ENCODE results near the gene KMT2E. TPM values are rescaled to one million over a fixed set of nuclear protein-coding genes. Genes with fewer than 3 reads are reported as not detected.
A peak's percentile ranks its signal among the peaks of the same experiment; 100 is the strongest.

KMT2E gene
- total RNA-seq, 3 donors from 2014 or later (not counting 1 experiment from before 2014, with no cell fraction given) = 272 to 353 (median 345) TPM

DNA sequence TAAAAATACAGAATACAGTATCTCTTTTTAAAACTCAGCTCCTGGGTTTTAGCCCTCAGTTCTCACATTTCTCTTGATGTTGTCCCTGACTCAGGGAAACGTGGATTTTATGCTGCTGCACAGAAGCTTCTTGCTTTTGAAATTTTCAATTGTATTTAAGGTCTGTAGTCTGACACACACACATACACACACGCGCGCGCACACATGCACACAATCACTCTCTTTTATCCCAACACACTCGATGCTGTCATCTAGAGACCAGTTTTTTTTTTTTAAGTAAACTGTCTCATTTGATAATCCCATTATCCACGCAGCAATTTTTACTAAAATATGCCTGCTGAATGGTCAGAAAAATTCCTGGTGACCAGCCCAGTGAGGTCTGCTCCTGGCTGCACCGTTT, 108.6 kb downstream of the KMT2E start:
- WGBS (ENCODE audit: insufficient coverage) = 93% methylated on average over 8 of the region's 8 CpGs

DNA sequence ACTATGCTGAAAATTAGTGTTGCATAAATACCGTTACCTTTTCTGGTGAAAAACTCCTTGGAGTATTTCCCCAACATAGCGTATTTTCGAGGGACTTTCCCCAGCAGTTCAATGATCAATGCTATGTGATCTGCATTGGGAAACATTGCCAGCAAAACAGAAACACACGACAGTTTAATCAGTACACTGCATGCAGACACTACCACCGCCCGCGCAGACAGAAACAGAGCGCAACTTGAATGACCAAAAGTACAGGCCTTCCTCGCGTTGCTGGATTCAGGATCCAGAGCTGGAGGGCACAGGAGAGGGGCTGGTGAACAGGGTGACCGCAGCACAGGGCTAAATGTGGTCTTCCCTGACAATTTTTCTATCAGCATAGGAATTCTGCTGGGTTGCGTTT, 111.7 kb downstream of the KMT2E start:
- Histone ChIP-seq H3K4me3 (ENCODE audit: low read length) (no peak overlapping the region), H3K27me3 (ENCODE audit: control insufficient read depth, insufficient read depth, low read length) (no peaks in the 10 kb centered on the region), H3K9me3 (ENCODE audit: control insufficient read depth, insufficient read depth, low read length) (no peaks in the 10 kb centered on the region), H3K27ac (ENCODE audit: low read length) (no peak overlapping the region), H3K36me3 (ENCODE audit: control insufficient read depth, insufficient read depth, low read length) (peaks cover 31% of the 10 kb centered on the region), H3K4me1 (ENCODE audit: control insufficient read depth, insufficient read depth, low read length) (no peaks in the 10 kb centered on the region)
- peaks cover 11% of the 10 kb centered on the region for H3K36me3 Mint-ChIP-seq
- H3K4me3 Mint-ChIP-seq = no peak overlapping the region
- peaks cover 13 to 14% of the 10 kb centered on the region in 2 donors for H3K4me1 Mint-ChIP-seq
- no peak for ATAC-seq
- no peaks in the 10 kb centered on the region for H3K27me3 Mint-ChIP-seq (ENCODE audit: low read depth in 2 of 2)
- intact Hi-C loops (cut with micrococcal nuclease) = no loop called here
- TF ChIP-seq, protein P1, sequence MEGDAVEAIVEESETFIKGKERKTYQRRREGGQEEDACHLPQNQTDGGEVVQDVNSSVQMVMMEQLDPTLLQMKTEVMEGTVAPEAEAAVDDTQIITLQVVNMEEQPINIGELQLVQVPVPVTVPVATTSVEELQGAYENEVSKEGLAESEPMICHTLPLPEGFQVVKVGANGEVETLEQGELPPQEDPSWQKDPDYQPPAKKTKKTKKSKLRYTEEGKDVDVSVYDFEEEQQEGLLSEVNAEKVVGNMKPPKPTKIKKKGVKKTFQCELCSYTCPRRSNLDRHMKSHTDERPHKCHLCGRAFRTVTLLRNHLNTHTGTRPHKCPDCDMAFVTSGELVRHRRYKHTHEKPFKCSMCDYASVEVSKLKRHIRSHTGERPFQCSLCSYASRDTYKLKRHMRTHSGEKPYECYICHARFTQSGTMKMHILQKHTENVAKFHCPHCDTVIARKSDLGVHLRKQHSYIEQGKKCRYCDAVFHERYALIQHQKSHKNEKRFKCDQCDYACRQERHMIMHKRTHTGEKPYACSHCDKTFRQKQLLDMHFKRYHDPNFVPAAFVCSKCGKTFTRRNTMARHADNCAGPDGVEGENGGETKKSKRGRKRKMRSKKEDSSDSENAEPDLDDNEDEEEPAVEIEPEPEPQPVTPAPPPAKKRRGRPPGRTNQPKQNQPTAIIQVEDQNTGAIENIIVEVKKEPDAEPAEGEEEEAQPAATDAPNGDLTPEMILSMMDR (IDR thresholded peaks at IDR 0.05) = no peak
- no peak for DNase-seq
- no peaks in the 10 kb centered on the region for H3K9me3 Mint-ChIP-seq
- 94% methylated on average over 12 of the region's 12 CpGs for WGBS (ENCODE audit: insufficient coverage)
- peak overlapping the region; percentile 29 to 51 for H3K27ac Mint-ChIP-seq

More for the DNA sequence above, 108.6 kb downstream of the KMT2E start:
- TF ChIP-seq, protein P1 (IDR thresholded peaks at IDR 0.05) = no peak
- DNase-seq = no peak
- Mint-ChIP-seq H3K4me1 (peaks cover 7 to 24% of the 10 kb centered on the region in 2 donors), H3K4me3 (no peak overlapping the region), H3K27me3 (ENCODE audit: low read depth in 2 of 2) (no peaks in the 10 kb centered on the region), H3K9me3 (no peaks in the 10 kb centered on the region), H3K36me3 (peaks cover 11% of the 10 kb centered on the region), H3K27ac (no peak overlapping the region)
- intact Hi-C loops (cut with micrococcal nuclease) = no loop called here
- H3K36me3 ChIP-seq (ENCODE audit: control insufficient read depth, insufficient read depth, low read length) = peaks cover 46% of the 10 kb centered on the region
- no peak overlapping the region for H3K27ac ChIP-seq (ENCODE audit: low read length)
- H3K9me3 ChIP-seq (ENCODE audit: control insufficient read depth, insufficient read depth, low read length) = no peaks in the 10 kb centered on the region
- H3K27me3 ChIP-seq (ENCODE audit: control insufficient read depth, insufficient read depth, low read length) = no peaks in the 10 kb centered on the region
- no peak for ATAC-seq
- H3K4me1 ChIP-seq (ENCODE audit: control insufficient read depth, insufficient read depth, low read length) = peaks cover 6% of the 10 kb centered on the region
- H3K4me3 ChIP-seq (ENCODE audit: low read length) = no peak overlapping the region

DNA sequence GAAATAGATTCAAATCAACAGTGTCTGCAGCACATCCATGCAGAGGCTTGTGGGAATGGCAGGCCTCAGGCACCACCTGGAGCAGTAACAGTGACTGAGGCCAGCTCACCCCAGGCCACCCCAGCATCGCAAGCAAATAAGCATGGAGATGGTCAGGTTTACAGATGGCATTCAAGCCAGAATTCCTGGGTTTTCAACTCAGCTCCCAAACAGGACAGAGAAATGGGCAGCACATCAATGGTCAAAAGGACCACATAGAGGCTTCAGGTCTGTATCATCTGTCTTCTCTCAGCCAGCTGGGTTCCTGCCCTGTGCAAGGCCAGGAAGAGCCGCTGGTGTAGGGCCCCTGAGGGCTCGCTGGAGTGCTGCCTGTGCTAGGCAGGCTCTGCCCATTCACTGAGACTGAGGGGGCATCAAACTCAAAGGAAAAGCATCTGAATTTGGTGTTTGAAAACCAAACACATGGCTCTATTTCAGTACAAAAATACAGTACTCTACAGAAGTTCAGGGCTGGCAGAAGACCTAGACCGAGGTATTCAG, 112.5 kb downstream of the KMT2E start:
- Histone ChIP-seq H3K27ac (ENCODE audit: low read length) (no peak overlapping the region), H3K27me3 (ENCODE audit: control insufficient read depth, insufficient read depth, low read length) (no peaks in the 10 kb centered on the region), H3K36me3 (ENCODE audit: control insufficient read depth, insufficient read depth, low read length) (peaks cover 32% of the 10 kb centered on the region), H3K4me1 (ENCODE audit: control insufficient read depth, insufficient read depth, low read length) (peaks cover 4% of the 10 kb centered on the region), H3K4me3 (ENCODE audit: low read length) (no peak overlapping the region), H3K9me3 (ENCODE audit: control insufficient read depth, insufficient read depth, low read length) (no peaks in the 10 kb centered on the region)
- Mint-ChIP-seq H3K4me3 (no peak overlapping the region), H3K27me3 (ENCODE audit: low read depth in 2 of 2) (no peaks in the 10 kb centered on the region), H3K9me3 (no peaks in the 10 kb centered on the region), H3K36me3 (peaks cover 11% of the 10 kb centered on the region), H3K4me1 (peaks cover 15 to 21% of the 10 kb centered on the region in 2 donors), H3K27ac (peak overlapping the region in 1 of 2 donors; percentile 51)
- TF ChIP-seq, protein P1 (IDR thresholded peaks at IDR 0.05) = no peak
- WGBS (ENCODE audit: insufficient coverage) = 96% methylated on average over 4 of the region's 4 CpGs
- ATAC-seq (no peak), DNase-seq (no peak)
- intact Hi-C loops (cut with micrococcal nuclease) = no loop called here

DNA sequence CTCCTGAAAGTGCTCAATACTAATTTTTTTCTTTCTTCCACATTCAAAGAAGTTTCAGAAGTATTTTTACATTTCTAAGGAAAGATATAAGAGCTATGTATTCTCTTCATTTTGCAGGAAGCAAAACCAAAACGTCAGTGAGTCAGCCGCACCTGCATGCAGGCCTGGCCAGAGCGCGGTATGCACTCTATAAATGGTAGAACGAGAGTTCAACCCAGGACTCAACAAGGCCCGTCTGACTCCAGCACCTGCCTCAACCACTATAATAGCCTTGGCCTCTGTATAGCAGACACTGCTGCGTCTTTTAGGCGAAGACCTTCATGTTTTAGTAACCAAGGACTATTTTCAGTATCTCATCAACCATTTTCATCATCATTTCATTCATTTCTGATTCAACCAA, 113.2 kb downstream of the KMT2E start:
- Histone ChIP-seq H3K9me3 (ENCODE audit: control insufficient read depth, insufficient read depth, low read length) (no peaks in the 10 kb centered on the region), H3K4me3 (ENCODE audit: low read length) (no peak overlapping the region), H3K27ac (ENCODE audit: low read length) (no peak overlapping the region), H3K36me3 (ENCODE audit: control insufficient read depth, insufficient read depth, low read length) (peaks cover 37% of the 10 kb centered on the region), H3K27me3 (ENCODE audit: control insufficient read depth, insufficient read depth, low read length) (no peaks in the 10 kb centered on the region), H3K4me1 (ENCODE audit: control insufficient read depth, insufficient read depth, low read length) (peaks cover 4% of the 10 kb centered on the region)
- Mint-ChIP-seq H3K36me3 (peaks cover 11% of the 10 kb centered on the region), H3K4me1 (peaks cover 22 to 26% of the 10 kb centered on the region in 2 donors), H3K9me3 (no peaks in the 10 kb centered on the region), H3K27ac (peak overlapping the region in 1 of 2 donors; percentile 51), H3K4me3 (no peak overlapping the region), H3K27me3 (ENCODE audit: low read depth in 2 of 2) (no peaks in the 10 kb centered on the region)
- no peak for ATAC-seq
- WGBS (ENCODE audit: insufficient coverage) = 70% methylated on average over 8 of the region's 8 CpGs
- TF ChIP-seq, protein P1 (IDR thresholded peaks at IDR 0.05) = no peak
- intact Hi-C loops (cut with micrococcal nuclease) = no loop called here
- no peak for DNase-seq
